Measurements from ENCODE around the gene DNAI4. TPM values are rescaled to one million over a fixed set of nuclear protein-coding genes. Genes with fewer than 3 reads are reported as not detected.
A peak's percentile ranks its signal among the peaks of the same experiment; 100 is the strongest.

DNAI4 gene
- polyA plus RNA-seq, 3 donors = 0.09 TPM; not detected in 2

- Histone ChIP-seq H3K4me1 (ENCODE audit: control insufficient read depth in 1 of 2, insufficient read depth in 2 of 2, low read length in 2 of 2) (peaks cover 4 to 13% of the 10 kb centered on the region in 2 donors), H3K4me2 (replicated peaks; ENCODE audit: extremely low read depth, low read length, poor library complexity, severe bottlenecking) (no peak overlapping the region), H2AFZ (ENCODE audit: insufficient read depth, low read depth, low read length, poor library complexity, severe bottlenecking) (no peak overlapping the region), H3K79me2 (ENCODE audit: insufficient read depth, low read length) (peaks cover 100% of the 10 kb centered on the region), H3K27me3 (ENCODE audit: control insufficient read depth in 2 of 2, insufficient read depth in 2 of 2, low read length in 2 of 2) (no peaks in the 10 kb centered on the region), H3K9me3 (replicated peaks in 1 of 2; ENCODE audit: control insufficient read depth in 1 of 2, insufficient read depth in 1 of 2, low read length in 2 of 2) (no peaks in the 10 kb centered on the region), H3K36me3 (replicated peaks in 1 of 2; ENCODE audit: control insufficient read depth in 1 of 2, insufficient read depth in 2 of 2, low read length in 2 of 2) (peaks cover 64 to 91% of the 10 kb centered on the region in 2 donors), H3K27ac (ENCODE audit: low read depth in 1 of 2, low read length in 2 of 2) (peak overlapping the region in 1 of 2 donors; percentile 48), H3K9ac (ENCODE audit: insufficient read depth, low read length, poor library complexity, severe bottlenecking) (no peak overlapping the region), H4K20me1 (ENCODE audit: insufficient read depth, low read length) (peaks cover 100% of the 10 kb centered on the region), H3K4me3 (replicated peaks in 1 of 3; ENCODE audit: low read depth in 2 of 3, low read length in 3 of 3) (no peak overlapping the region)
- WGBS (ENCODE audit: insufficient coverage) = no CpG with 5 or more reads among the region's 3 CpGs
- DNase-seq = no peak
- Mint-ChIP-seq H3K27ac (peak overlapping the region in 3 of 7 donors; percentile 8 to 77 (median 50)), H3K4me1 (peaks cover 19% of the 10 kb centered on the region), H3K4me3 (no peak overlapping the region), H3K27me3 (ENCODE audit: low read depth in 3 of 3) (no peaks in the 10 kb centered on the region), H3K36me3 (peaks cover 49 to 71% of the 10 kb centered on the region in 2 donors), H3K9me3 (no peaks in the 10 kb centered on the region)
- TF ChIP-seq CTCF (IDR thresholded peaks at IDR 0.05) = no peak
- intact Hi-C loops (cut with micrococcal nuclease) = no loop called here
Measured at GRCh38 chr1:66945316-66945715, 20.7 kb upstream of the DNAI4 start.

GRCh38 chr1:66944330-66945274 is 19.9 kb upstream of the DNAI4 start:
- no CpG with 5 or more reads among the region's 7 CpGs for WGBS (ENCODE audit: insufficient coverage)
- Mint-ChIP-seq H3K4me1 (peaks cover 19% of the 10 kb centered on the region), H3K27ac (peak overlapping the region in 2 of 7 donors; percentile 61 to 69), H3K4me3 (no peak overlapping the region), H3K9me3 (no peaks in the 10 kb centered on the region), H3K27me3 (ENCODE audit: low read depth in 3 of 3) (no peaks in the 10 kb centered on the region), H3K36me3 (peaks cover 51 to 68% of the 10 kb centered on the region in 2 donors)
- Histone ChIP-seq H3K9ac (ENCODE audit: insufficient read depth, low read length, poor library complexity, severe bottlenecking) (no peak overlapping the region), H3K27me3 (ENCODE audit: control insufficient read depth in 2 of 2, insufficient read depth in 2 of 2, low read length in 2 of 2) (no peaks in the 10 kb centered on the region), H2AFZ (ENCODE audit: insufficient read depth, low read depth, low read length, poor library complexity, severe bottlenecking) (no peak overlapping the region), H3K4me2 (replicated peaks; ENCODE audit: extremely low read depth, low read length, poor library complexity, severe bottlenecking) (no peak overlapping the region), H3K79me2 (ENCODE audit: insufficient read depth, low read length) (peaks cover 100% of the 10 kb centered on the region), H3K27ac (ENCODE audit: low read depth in 1 of 2, low read length in 2 of 2) (peak overlapping the region in 1 of 2 donors; percentile 53), H3K36me3 (replicated peaks in 1 of 2; ENCODE audit: control insufficient read depth in 1 of 2, insufficient read depth in 2 of 2, low read length in 2 of 2) (peaks cover 63 to 91% of the 10 kb centered on the region in 2 donors), H4K20me1 (ENCODE audit: insufficient read depth, low read length) (peaks cover 100% of the 10 kb centered on the region), H3K4me3 (replicated peaks in 1 of 3; ENCODE audit: low read depth in 2 of 3, low read length in 3 of 3) (no peak overlapping the region), H3K4me1 (ENCODE audit: control insufficient read depth in 1 of 2, insufficient read depth in 2 of 2, low read length in 2 of 2) (peaks cover 4 to 13% of the 10 kb centered on the region in 2 donors), H3K9me3 (replicated peaks in 1 of 2; ENCODE audit: control insufficient read depth in 1 of 2, insufficient read depth in 1 of 2, low read length in 2 of 2) (no peaks in the 10 kb centered on the region)
- DNase-seq = peak in 1 of 3 donors; percentile 22
- TF ChIP-seq CTCF (IDR thresholded peaks at IDR 0.05) = no peak
- intact Hi-C loops (cut with micrococcal nuclease) = no loop called here
